DMS53 treated with DMSO at 0.1 percent for 48 hours (cell line): ENCODE results near the gene GTPBP3.
A peak's percentile ranks its signal among the peaks of the same experiment; 100 is the strongest.
"Not testable (repeated sequence)": the region's sequence is repeated elsewhere in the genome, so short reads cannot be mapped to it uniquely, and the experiment has no call there.

Experiments used
- DNase-seq: peaks from one replicate; lab custom pipeline; 2025; ENCODE audit not compliant: unreplicated experiment; lab: John Stamatoyannopoulos, UW

GTPBP3 gene

DNA sequence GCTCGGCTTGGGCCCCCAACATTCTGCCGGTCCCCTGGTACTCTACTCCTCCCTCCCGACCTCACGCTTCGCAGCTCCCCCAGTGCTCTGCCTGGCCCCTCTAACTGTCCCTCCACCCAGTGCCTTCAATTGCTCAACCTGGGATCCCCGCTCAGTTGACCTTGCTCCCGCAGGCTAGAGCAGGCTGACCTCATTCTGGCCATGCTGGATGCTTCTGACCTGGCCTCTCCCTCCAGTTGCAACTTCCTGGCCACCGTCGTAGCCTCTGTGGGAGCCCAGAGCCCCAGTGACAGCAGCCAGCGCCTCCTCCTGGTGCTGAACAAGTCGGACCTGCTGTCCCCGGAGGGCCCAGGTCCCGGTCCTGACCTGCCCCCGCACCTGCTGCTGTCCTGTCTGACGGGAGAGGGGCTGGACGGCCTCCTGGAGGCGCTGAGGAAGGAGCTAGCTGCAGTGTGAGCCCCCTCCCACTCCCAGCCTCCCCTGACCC, 3.6 kb downstream of the GTPBP3 start:
- no peak for DNase-seq

DNA sequence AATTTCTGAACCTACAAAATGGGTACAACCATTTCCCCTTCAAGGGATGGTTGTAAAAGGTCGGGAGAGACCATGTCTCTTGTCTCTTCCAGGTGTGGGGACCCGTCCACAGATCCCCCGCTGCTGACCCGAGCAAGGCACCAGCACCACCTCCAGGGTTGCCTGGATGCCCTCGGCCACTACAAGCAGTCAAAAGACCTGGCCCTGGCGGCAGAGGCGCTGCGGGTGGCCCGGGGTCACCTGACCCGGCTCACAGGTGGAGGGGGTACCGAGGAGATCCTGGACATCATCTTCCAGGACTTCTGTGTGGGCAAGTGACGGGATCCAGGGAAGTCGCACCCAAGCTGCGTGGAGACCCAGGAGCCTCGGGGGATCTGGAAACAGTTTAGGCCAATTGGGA, 4.0 kb downstream of the GTPBP3 start:
- no peak for DNase-seq

DNA sequence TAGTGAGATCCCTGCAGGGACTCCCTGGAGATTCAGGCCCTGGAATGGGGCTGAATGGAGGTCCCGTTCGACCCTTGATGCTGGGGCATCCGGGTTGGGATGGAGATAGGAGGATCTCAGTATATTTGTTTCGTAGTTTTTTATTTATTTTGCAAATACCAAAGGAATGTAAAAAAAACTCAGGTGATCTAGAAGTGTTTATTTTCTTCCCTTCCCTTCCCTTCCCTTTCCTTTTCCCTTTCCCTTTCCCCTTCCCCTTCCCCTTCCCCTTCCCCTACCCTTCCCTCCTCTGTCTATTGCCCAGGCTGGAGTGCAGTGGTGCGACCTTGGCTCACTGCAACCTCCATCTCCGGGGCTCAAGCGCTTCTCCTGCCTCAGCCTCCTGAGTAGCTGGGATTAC, 4.5 kb downstream of the GTPBP3 start:
- DNase-seq, result no peak

DNA sequence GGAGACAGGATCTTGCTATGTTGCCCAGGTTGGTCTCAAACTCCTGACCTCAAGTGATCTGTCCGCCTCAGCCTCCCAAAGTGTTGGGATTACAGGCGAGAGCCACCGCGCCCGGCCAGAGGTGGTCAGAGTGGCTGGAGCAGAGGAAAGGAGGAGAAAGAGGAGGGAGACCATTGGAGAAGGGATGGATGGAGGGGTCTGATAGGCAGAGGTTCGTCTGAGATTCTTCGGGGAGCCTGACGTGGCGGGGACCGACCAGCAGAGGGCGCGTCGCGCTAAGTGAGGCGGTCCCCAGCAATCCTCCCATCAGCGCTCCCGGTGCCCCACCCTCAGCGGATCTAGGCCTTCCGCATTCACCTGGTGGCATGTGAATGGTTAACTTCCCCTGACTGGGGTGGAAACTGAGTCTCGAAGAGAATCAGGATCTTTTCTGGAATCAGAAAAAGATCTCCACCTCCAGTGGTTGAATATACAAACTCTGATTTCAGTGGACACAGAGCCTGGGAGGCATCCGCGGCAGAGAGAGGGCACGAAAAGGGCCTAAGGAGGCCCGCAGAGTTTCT, 8.8 kb downstream of the GTPBP3 start:
- DNase-seq, result no peak

DNA sequence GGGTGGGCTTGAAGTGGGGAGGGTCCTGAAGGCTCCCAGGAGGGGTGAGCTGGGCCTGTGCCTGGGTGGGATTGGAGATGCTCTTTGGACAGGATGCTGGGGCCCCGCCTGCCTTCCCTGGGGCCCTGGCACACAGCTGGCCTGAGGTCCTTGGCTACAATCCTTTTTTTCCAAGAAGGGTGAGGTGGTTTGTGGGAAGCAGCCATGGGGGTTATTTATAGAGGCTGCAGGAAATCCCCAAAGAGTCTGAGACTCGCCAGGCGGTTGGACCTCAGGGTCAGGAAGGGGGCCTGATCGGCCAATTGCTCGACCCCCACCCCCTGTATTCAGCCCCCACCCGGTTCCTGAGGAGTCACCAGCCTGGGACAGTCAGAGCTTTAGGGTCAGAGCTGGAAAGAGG, 10.0 kb downstream of the GTPBP3 start:
- DNase-seq, result no peak

DNA sequence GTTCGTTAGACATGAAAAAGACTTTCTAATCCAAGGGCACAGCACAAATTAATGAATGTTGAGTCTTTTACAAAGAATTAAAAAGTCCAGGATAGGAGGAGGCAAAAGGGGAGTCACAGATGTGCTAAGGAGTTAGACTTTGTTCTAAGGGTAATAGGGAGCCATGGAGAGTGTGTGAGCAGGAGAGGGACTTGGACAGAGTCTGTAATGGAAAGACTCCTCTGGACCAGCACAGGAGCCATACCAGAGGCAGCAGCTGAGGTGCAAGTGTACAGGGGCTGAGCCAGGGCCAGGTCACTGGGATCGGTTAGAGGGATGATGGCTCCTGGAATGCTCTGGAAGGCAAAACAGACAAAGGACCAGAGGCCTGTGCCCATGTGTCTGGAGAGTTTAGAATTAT, 10.5 kb downstream of the GTPBP3 start:
- no peak for DNase-seq

DNA sequence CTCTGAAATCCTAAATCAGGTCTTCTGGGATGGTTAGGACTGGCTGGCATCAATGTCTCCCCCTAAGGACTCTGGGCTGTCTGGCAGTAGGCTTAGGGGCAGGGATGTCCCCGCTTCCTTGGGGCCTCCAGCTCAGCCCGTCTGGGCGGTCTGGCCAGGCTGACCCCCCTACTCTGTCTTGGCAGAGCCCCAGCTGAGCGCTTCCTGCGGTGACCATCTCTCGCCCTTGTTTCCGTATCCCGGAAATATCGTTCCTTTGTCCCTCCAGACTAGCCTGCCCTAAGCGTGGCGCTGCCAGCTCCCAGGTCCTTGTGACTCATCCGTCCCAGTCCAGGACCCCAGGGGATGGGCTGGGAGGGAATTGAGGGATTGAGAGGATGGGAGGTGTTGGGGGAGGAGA, 11.3 kb downstream of the GTPBP3 start:
- DNase-seq, result no peak

DNA sequence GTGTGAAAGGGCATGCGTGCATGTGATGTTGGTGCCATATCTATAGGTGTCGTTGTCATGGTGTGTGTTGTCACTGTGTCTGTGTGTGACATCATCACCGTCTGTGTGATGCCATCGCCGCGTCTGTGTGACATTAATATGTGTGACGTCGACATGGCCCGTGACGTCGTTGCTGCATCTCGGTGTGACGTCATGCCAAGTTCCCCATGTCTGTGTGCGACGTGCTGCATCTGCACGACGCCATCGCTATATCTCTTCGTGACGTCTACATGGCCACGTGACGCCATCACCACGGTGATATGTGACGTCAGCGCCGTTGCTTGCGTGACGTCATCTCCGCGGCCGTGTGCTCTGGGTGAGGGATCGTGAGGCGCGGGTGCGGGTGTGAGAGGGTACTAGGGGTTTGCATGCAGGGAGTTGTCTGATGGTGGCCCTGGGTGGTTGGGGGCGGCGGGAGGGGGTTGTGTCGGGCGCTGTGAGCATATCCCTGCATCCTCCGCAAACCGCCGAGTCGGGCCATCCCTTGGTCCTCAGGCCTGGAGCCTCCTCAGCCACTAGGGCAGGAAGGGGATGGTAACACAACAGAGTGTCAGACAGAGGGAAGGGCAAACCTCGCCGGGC, 14.6 kb downstream of the GTPBP3 start:
- no peak for DNase-seq

DNA sequence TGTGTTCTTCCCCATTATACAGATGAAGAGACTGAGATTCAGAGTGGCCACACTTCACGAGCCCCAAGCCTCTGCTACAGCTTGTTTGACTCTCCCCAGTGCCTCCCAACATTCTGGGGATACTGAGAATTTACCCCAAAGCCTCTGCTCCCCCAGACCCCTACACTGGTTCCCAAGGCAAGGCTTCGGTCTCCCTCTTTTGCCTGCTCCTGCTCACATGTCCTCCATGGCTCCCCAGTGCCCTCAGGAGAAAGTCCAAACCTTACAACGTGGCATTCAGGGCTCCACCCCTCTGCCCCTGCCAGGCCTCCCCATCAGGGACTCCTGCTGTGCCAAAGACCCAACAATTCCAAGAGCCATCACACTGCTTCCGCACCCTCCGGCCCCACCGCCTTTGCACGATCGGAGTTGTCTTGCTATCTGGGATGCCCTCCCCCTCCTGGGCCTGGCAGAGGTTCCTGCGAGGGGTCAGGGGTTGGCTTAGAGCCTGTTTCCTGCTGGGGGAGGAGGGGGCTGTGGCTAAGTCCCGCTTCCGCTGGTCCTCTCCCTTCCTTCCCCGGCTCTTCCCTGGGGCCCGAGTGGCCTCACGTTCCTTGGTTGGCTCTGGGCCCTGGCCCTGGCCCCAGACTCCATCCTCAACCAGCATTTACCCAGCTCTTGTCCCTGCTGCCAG, 15.4 kb downstream of the GTPBP3 start:
- DNase-seq, result no peak

DNA sequence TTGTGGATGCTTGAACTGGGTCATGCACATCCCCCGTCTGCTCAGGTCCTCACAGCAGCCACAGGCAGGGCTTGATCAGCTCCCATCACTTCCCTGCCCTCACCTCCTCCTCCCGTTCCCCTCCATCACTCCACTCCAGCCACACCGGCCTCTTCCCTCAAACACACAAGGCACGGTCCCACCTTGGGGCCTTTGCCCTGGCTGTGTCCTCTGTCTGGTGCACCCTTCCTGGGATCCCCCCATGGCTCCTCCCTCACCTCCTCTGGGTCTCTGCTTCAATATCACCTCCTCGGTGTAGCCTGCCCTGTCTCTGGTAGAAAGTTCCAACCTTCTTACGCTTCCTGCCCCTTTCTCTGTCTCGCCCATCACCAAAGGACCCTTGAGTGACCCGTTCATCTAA, 16.0 kb downstream of the GTPBP3 start:
- DNase-seq, result no peak

DNA sequence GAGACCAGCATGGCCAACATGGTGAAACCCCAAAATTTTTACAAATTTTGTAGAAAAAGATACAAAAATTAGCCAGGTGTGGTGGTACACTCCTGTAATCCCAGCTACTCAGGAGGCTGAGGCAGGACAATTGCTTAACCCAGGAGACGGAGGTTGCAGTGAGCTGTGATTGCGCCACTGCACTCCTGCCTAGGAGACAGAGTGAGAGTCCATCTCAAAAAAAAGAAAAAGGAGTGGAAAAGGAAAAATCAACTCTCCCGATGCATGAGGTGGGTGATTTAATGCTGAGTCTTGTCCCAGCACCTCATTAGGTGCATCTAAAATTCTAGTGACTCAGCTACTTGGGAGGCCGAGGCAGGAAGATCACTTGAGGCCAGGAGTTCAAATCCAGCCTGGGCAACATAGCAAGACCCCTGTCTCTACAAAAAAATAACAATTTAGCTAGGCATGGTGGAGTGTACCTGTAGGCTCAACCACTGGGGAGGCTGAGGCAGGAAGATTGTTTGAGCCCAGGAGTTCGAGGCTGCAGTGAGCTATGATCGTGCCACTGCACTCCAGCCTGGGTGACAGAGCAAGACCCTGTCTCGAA, 19.8 kb downstream of the GTPBP3 start:
- DNase-seq, result no peak

DNA sequence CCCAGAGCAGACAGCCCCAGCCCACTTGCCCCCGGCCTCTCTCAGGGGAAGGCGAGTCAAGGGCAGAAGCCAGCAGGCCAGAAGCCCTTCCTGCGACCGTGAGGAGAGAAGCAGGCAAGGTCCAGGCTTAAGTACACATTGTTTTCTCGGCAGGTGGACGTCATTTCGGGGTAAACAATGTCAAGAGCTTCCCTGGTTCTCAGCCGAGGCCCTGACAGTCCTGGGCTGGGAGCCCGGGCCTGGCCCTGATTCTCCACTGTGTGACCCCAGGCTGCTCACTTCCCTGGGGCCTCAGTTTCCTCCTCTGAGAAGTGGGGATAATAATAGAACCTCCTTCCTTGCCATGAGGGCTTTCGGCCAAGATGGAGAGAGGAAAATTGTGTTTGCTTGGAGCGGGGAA, 20.4 kb downstream of the GTPBP3 start:
- peak; percentile 31 for DNase-seq

DNA sequence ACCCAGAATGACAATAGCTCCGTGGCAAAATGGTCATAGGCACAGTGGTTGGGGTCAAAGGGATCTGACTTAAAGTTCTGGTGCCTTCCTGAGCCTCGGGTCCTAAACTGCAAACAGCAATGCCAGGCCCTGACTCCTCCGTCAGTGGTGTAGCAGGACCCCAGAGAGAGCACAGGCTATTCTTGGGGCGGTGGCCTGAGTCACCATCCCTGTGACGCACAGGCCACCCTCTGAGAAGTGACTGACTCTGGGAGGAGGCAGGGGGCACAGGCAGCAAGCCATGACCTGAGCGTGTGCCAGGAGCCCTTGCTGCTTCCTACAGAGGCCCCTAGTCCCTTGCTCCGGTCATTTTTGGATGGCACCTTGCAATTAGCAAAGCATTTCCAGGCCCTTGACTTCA, 21.0 kb downstream of the GTPBP3 start:
- no peak for DNase-seq

DNA sequence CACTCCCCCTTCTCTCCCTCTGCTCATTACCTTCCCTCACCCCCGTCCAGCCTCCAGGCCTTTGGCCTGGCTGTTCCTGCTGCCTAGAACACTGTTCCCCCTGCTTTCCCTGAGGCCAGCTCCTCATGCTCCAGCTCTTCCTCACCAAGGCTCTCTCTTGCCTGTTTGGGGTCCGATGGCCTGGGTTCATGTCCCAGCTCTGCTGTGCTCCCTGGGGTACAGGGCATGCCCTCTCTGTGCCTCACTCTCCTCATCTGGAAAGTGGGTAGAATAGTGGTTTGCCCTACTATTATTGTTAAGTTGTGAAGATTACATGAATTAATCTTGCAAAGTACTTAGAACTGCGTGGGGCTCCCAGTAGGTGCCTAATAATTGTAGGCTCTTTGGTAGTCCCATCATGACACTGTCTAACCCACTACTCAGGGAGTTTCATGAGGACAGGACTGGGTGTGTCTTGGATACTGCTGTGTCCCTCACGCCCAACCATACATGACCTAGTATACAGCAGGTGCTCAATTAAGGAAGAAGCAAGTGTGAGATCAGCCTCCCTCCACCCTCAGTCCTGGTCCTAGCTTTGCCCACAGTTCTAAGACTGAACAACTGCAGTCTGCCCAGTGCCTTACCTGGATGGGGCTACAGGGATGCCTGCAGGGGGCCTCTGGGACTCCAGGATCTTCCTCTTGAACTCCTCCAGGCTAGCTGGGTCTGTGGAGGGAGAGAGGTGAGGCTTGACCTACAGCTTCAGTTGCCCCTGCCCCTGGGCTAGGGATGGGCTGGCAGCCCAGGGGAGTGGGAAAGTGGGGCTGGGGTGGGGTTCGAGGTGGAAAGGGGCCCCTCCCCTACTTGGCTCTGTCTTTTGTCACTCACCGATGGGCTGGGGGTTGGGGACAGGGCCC, 22.8 kb downstream of the GTPBP3 start:
- DNase-seq, result no peak

DNA sequence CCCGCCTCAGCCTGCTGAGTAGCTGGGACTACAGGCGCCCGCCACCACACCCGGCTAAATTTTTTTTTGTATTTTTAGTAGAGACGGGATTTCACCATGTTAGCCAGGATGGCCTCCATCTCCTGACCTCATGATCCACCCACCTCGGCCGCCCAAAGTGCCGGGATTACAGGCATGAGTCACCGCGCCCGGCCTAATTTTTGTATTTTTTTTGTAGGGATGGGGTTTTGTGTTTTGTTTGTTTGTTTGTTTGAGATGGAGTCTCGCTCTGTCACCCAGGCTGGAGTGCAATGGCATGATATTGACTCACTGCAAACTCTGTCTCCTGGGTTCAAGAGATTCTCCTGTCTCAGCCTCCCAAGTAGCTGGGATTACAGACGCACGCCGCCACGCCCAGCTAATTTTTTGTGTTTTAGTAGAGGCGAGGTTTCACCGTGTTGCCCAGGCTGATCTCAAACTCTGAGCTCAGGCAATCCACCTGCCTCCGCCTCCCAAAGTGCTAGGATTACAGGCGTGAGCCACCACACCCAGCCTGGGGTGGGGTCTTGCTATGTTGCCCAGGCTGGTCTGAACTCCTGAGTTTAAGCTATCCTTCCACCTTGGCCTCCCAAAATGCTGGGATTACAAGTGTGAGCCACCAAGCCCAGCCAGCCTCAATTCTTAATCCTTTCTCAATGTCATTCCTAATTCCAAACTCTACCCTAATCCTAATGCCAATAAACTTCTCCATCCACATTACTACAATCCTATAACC, 26.7 kb downstream of the GTPBP3 start:
- not testable (repeated sequence) for DNase-seq

DNA sequence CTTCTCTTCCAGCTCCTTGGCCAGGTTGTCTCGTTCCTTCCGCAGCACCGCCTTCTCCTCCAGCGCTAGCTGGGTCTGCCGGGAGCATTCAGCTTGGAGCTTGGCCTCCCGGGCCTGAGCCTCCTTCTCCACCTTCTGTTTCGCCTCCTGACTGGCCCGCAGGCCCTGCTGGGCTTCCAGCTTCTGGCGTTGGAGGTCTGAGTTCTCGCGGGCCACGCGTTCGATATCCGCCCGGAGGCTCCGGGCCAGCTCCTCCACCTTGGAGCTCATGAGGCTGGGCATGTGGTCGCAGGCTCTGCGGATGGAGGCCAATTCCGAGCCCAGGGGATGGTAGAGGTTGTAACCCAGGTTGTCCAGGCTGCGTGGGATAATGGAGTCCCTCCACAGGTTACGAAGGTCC, 28.0 kb downstream of the GTPBP3 start:
- no peak for DNase-seq

DNA sequence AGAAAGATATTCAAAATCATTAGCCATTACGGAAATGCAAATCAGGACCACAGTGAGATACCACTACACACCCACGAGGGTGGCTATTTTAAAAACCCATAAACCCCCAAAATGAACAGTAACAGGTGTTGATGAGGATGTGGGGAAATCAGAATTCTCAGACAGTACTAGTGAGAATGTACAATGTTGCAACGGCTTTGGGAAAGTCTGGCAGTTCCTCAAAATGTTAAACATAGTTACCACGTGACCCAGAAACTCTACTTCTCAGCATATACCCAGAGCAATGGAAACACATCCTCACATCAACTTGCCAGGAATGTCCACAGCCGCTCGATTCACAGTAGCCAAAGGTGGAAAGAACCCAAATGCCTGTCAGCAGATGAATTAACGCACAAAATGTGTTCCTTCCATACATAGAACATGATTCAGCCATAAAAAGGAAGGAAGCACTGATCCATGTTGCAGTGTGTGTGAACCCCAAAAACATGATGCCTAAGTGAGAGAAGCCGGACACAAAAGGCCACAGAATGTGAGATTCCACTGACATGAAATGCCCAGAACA, 32.8 kb downstream of the GTPBP3 start:
- no peak for DNase-seq

DNA sequence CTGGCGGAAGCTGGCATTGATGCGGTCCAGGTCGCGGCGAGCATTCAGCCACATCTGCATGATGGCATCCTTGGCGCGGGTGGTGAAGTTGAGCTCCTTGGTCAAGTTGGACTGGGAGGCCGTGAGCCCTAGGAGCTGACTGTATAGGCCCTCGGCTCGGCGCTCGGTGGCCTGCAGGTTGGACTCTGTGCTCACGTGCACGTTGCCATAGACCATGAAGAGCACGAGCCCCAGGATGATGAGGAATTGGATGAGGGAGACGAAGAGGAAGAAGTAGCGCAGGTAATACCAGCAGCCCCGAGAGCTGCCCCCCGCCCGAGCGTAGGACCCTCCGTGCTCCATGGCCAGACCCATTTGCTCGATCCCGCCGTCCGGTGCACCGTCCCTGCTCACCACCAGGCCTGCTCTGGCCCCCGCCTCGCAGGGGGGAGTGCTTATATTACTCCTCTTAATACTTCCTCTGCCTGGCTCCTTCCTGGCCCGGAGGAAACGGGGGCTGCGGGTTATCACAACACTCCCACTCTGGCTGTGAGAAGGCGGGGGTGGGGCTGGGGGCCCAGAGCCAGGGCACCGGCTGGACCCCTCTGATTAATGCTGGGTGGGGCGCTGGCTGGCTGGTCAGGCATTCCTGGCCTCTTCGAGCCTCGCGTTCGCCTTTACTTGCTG, 39.7 kb downstream of the GTPBP3 start, which contains the start of gene PLVAP:
TSS of gene PLVAP (minus strand) at position 408 of the 666 bp plus-strand sequence. CDS start at position 354, 54 bp downstream.
- DNase-seq, result no peak

DNA sequence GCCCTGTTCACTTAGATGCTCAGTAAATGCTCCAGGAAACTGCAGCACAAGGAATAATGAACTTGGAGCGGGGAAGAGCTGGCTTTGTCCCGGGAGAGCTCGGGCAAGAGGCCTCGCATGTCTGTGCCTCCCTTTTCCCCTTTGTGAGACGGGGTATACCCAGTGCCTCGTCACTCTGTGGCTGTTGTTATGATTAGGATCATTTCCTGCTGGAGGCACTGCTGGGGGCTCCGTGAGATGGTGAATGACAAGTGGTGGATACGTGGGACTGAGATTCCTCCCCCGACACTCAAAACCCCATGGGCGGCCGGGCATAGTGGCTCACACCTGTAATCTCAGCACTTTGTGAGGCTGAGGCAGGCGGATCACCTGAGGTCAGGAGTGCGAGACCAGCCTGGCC, 40.9 kb downstream of the GTPBP3 start:
- no peak for DNase-seq
